Activated T-helper 1 cell treated with anti-CD3 and anti-CD28 coated beads, Interleukin-12 subunit alpha, Interleukin-12 subunit beta, Interleukin-2, Interleukin-4 antibody, amounts not matched to agents 30 ng/mL and 10 ng/mL and 1 ng/mL, durations not matched to agents 14 hours and 24 hours and 36 hours (primary cell): Measurements from ENCODE around the gene INS. TPM values are rescaled to one million over a fixed set of nuclear protein-coding genes. Genes with fewer than 3 reads are reported as not detected.

Source experiments
- DNase-seq: peaks from one replicate; pipeline ENCODE4 v3.0.0; 2021; ENCODE audit warnings: low spot score
- H3K27ac Mint-ChIP-seq: one replicate; pipeline ENCODE4 v1.8.0; 2021; ENCODE audit warnings: mild to moderate bottlenecking, mixed read lengths
- H3K27me3 Mint-ChIP-seq: one replicate; pipeline ENCODE4 v1.8.0; 2022; ENCODE audit warnings: mild to moderate bottlenecking, moderate library complexity, mixed read lengths; ENCODE audit not compliant: insufficient read depth
- H3K36me3 Mint-ChIP-seq: one replicate; pipeline ENCODE4 v1.8.0; 2021; ENCODE audit warnings: low read depth, mixed read lengths
- H3K4me1 Mint-ChIP-seq: one replicate; pipeline ENCODE4 v1.8.0; 2021; ENCODE audit warnings: low read depth, mixed read lengths
- H3K4me3 Mint-ChIP-seq: one replicate; pipeline ENCODE4 v1.8.0; 2021; ENCODE audit warnings: mild to moderate bottlenecking, moderate library complexity, mixed read lengths
- H3K9me3 Mint-ChIP-seq: one replicate; pipeline ENCODE4 v1.8.0; 2021; ENCODE audit warnings: mixed read lengths
- intact Hi-C: fragments of 100-400 bp; cut with micrococcal nuclease; formaldehyde crosslinking; loops from one replicate; pipeline ENCODE4 v1.15.1; 2024
- total RNA-seq: library from RNA; stranded (reverse); gene quantifications from 2 replicates; pipeline ENCODE4 v1.2.3, GENCODE V29; 2022

INS gene
- total RNA-seq, 1 donor from 2014 or later = not detected

- Mint-ChIP-seq H3K27me3 (peaks cover 57% of the 10 kb centered on the region), H3K4me3 (no peak overlapping the region), H3K27ac (no peak overlapping the region), H3K9me3 (no peaks in the 10 kb centered on the region), H3K4me1 (peaks cover 12% of the 10 kb centered on the region), H3K36me3 (no peaks in the 10 kb centered on the region)
- no peak for DNase-seq
- intact Hi-C loops = loop anchor here (5.0 kb wide), 1 partner anchor 567 kb away; the partner anchor contains the start of gene DUSP8
Measured at GRCh38 chr11:2139621-2140337, 21.2 kb downstream of the INS start.

GRCh38 chr11:2139123-2139521 is 21.9 kb downstream of the INS start, which contains the start of gene IGF2:
IGF2 (minus strand) TSS chr11:2139389; CDS start chr11:2135523, 3,866 bp downstream.
- DNase-seq = no peak
- Mint-ChIP-seq H3K4me1 (peaks cover 12% of the 10 kb centered on the region), H3K36me3 (no peaks in the 10 kb centered on the region), H3K27ac (peak within 1 kb of the TSS; percentile 65), H3K9me3 (no peaks in the 10 kb centered on the region), H3K27me3 (peaks cover 52% of the 10 kb centered on the region), H3K4me3 (peak within 1 kb of the TSS; percentile 39)
- intact Hi-C loops = no loop called here

GRCh38 chr11:2138431-2139122 is 22.4 kb downstream of the INS start:
- no peak for DNase-seq
- peak overlapping the region; percentile 65 for H3K27ac Mint-ChIP-seq
- no peaks in the 10 kb centered on the region for H3K9me3 Mint-ChIP-seq
- peaks cover 53% of the 10 kb centered on the region for H3K27me3 Mint-ChIP-seq
- intact Hi-C loops = no loop called here
- no peaks in the 10 kb centered on the region for H3K36me3 Mint-ChIP-seq
- H3K4me3 Mint-ChIP-seq = peak overlapping the region; percentile 39
- peaks cover 12% of the 10 kb centered on the region for H3K4me1 Mint-ChIP-seq

- no peak overlapping the region for H3K27ac Mint-ChIP-seq
- H3K4me1 Mint-ChIP-seq = peaks cover 10% of the 10 kb centered on the region
- intact Hi-C loops = no loop called here
- no peak overlapping the region for H3K4me3 Mint-ChIP-seq
- H3K27me3 Mint-ChIP-seq = peaks cover 55% of the 10 kb centered on the region
- DNase-seq = no peak
- no peaks in the 10 kb centered on the region for H3K36me3 Mint-ChIP-seq
- no peaks in the 10 kb centered on the region for H3K9me3 Mint-ChIP-seq
Measured at GRCh38 chr11:2138068-2138430, 23.0 kb downstream of the INS start.

GRCh38 chr11:2137202-2138067 is 23.6 kb downstream of the INS start:
- no peak for DNase-seq
- peaks cover 4% of the 10 kb centered on the region for H3K4me1 Mint-ChIP-seq
- peaks cover 50% of the 10 kb centered on the region for H3K27me3 Mint-ChIP-seq
- H3K4me3 Mint-ChIP-seq = no peak overlapping the region
- no peaks in the 10 kb centered on the region for H3K9me3 Mint-ChIP-seq
- no peaks in the 10 kb centered on the region for H3K36me3 Mint-ChIP-seq
- H3K27ac Mint-ChIP-seq = no peak overlapping the region
- intact Hi-C loops = no loop called here

GRCh38 chr11:2136952-2137201 is 24.1 kb downstream of the INS start:
- no peak for DNase-seq
- peak overlapping the region; percentile 63 for H3K27ac Mint-ChIP-seq
- H3K9me3 Mint-ChIP-seq = no peaks in the 10 kb centered on the region
- no peaks in the 10 kb centered on the region for H3K4me1 Mint-ChIP-seq
- no peaks in the 10 kb centered on the region for H3K36me3 Mint-ChIP-seq
- intact Hi-C loops = no loop called here
- H3K27me3 Mint-ChIP-seq = peaks cover 48% of the 10 kb centered on the region
- H3K4me3 Mint-ChIP-seq = no peak overlapping the region

GRCh38 chr11:2136209-2136951 is 24.6 kb downstream of the INS start:
- no peak for DNase-seq
- Mint-ChIP-seq H3K36me3 (no peaks in the 10 kb centered on the region), H3K9me3 (peaks cover 2% of the 10 kb centered on the region), H3K27ac (peak overlapping the region; percentile 63), H3K4me1 (no peaks in the 10 kb centered on the region), H3K4me3 (no peak overlapping the region), H3K27me3 (peaks cover 45% of the 10 kb centered on the region)
- intact Hi-C loops = no loop called here

- no peaks in the 10 kb centered on the region for H3K4me1 Mint-ChIP-seq
- H3K27ac Mint-ChIP-seq = no peak overlapping the region
- no peaks in the 10 kb centered on the region for H3K36me3 Mint-ChIP-seq
- intact Hi-C loops = no loop called here
- peaks cover 4% of the 10 kb centered on the region for H3K9me3 Mint-ChIP-seq
- peaks cover 40% of the 10 kb centered on the region for H3K27me3 Mint-ChIP-seq
- no peak overlapping the region for H3K4me3 Mint-ChIP-seq
- DNase-seq = no peak
Measured at GRCh38 chr11:2135648-2136201, 25.3 kb downstream of the INS start.

- no peak for DNase-seq
- intact Hi-C loops = no loop called here
- H3K9me3 Mint-ChIP-seq = peaks cover 4% of the 10 kb centered on the region
- no peak overlapping the region for H3K27ac Mint-ChIP-seq
- H3K36me3 Mint-ChIP-seq = no peaks in the 10 kb centered on the region
- H3K4me1 Mint-ChIP-seq = no peaks in the 10 kb centered on the region
- H3K4me3 Mint-ChIP-seq = no peak overlapping the region
- H3K27me3 Mint-ChIP-seq = peaks cover 40% of the 10 kb centered on the region
Measured at GRCh38 chr11:2135018-2135569, 25.9 kb downstream of the INS start.

GRCh38 chr11:2134022-2135010 is 26.7 kb downstream of the INS start:
- DNase-seq = no peak
- peaks cover 4% of the 10 kb centered on the region for H3K9me3 Mint-ChIP-seq

GRCh38 chr11:2133241-2134021 is 27.6 kb downstream of the INS start:
- intact Hi-C loops = no loop called here
- Mint-ChIP-seq H3K4me3 (no peak overlapping the region), H3K27ac (no peak overlapping the region), H3K4me1 (no peaks in the 10 kb centered on the region), H3K27me3 (peaks cover 43% of the 10 kb centered on the region), H3K36me3 (no peaks in the 10 kb centered on the region), H3K9me3 (peaks cover 4% of the 10 kb centered on the region)
- no peak for DNase-seq

More at GRCh38 chr11:2134022-2135010, 26.7 kb downstream of the INS start:
- Mint-ChIP-seq H3K36me3 (no peaks in the 10 kb centered on the region), H3K4me1 (no peaks in the 10 kb centered on the region), H3K27me3 (peaks cover 40% of the 10 kb centered on the region), H3K4me3 (no peak overlapping the region), H3K27ac (no peak overlapping the region)
- intact Hi-C loops = no loop called here
